Activated CD4-positive, CD25-positive, alpha-beta regulatory T cell treated with anti-CD3 and anti-CD28 coated beads, Interleukin-2, amount 50 U/mL, for 72 hours (primary cell): ENCODE data around the gene CSAD.
"Not testable (repeated sequence)": the region's sequence is repeated elsewhere in the genome, so short reads cannot be mapped to it uniquely, and the experiment has no call there.

Source experiments
- DNase-seq: peaks from one replicate; pipeline ENCODE4 v3.0.0; 2021

Gene CSAD

DNA sequence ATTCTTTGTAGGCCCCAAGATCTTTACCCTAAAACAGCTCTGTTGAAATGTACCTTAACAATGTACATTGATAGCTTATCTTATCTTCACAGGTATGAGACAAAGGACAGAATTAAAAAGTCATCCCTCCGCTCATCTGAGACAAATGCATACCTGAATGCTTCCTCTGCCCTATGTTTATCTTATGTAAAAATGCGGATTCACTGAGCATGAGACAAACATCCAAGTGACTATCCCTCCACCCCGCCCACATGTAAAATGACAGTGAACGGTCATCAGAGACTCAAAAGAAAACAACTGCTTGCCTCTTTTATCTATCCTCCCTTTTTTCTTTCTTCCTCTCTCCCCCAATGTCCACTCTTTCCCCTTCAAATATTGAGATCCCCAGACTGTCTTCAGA is 37.4 kb downstream of the CSAD start:
- DNase-seq = no peak

DNA sequence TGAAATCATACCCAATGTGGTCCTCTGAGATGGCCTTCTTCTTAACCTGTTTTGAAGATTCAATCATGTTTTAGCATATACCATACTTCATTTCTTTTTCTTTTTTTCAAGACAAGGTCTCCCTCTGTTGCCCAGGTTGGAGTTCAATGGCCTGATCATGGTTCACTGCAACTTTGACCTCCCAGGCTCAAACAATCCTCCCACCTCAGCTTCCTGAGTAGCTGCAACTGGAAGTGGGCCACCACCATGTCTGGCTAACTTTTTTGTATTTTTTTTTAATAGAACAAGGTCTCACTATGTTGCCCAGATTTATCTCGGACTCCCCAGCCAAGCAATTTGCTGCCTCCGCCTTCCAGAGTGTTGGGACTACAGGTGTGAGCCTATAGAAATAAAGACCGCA is 47.0 kb downstream of the CSAD start:
- no peak for DNase-seq

DNA sequence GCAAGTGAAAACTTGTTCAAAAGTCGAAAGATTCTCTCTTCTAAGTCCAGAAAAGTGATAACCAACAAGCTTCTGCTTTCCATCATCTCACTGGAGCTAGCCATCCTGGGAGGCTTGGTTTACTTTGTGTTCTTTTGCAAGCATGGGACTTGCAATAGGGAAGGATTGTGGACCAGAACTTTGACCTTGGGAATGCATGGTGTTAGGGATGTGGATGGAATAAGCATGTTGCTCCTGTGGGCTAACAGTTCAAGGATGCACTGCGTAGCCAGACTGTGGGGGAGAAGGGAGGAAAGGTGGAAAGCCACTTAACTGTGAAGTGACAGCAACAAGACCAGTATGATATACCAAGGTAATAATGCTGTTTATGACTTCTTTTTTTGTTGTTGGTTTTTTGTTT is 48.9 kb downstream of the CSAD start:
- DNase-seq = no peak

DNA sequence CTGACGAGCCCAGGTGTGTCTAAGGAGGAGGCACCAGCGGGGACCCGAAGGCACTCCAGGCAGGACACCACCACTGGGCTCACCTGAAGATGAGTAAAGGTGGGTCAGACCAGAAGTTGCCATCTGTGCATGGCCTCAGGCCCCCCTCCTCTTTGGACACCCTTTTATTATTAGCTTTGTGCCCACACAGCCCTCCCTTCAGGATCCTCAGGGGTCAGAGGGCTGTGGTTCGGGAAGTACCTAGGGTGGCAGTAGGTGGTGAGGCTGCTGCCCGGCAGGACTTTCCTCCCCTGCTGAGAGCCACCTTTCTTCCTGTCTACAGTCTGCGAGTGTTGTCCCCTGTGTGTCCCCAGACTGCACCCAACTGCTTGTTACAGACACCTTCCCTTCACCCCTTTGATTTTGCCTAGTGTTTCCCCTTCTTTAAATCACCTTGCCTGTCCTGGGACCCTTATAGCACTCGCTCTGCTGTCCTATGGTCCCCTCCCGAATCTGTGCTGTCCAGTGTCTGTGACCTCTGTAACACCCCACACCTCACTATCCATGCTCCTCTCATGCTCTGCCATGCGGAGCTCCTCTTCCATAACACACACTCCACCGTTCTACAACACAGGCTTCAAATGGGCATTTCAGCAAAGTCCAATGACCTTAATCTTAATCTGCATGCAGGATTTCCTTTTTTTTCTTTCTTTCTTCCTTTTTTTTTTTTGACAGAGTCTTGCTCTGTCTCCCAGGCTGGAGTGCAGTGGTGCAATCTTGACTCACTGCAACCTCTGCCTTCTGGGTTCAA is 51.8 kb downstream of the CSAD start:
- no peak for DNase-seq

DNA sequence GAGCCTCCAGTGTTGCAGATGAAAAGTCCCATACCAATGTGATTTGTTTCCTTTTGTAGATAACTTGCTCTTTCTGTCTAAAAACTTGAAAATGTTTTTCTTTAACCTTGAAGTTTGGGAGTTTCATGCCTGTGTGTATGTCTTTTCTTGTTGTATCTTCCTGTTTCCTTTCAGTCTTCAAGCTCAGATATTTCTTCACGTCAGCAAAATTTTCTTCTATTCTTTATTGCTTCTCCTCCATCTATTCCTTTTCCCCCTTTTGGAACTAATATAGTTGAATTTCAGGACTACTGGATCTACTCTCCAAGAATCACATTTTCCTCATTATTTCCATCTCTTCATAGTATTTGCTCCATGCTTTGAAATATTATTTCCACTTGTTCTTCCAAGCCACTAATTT is 53.6 kb downstream of the CSAD start:
- DNase-seq = no peak

DNA sequence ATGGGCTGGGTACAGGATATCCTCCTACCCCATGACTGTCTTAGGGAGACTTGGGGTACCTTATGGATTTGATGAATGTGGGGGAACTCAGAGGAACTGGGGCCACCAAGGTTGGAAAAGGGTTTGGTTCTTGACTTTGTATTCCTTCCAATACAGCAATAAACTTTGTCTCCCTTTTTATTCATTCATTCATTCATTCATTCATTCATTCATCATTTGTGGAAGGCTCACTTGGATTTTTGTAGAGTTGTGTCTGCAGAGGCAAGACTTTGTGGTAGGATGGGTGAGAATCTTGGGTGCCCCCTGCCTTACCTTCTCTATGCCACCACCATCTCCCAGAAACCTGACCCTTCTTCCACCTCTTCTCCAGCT is 56.4 kb downstream of the CSAD start:
- no peak for DNase-seq

DNA sequence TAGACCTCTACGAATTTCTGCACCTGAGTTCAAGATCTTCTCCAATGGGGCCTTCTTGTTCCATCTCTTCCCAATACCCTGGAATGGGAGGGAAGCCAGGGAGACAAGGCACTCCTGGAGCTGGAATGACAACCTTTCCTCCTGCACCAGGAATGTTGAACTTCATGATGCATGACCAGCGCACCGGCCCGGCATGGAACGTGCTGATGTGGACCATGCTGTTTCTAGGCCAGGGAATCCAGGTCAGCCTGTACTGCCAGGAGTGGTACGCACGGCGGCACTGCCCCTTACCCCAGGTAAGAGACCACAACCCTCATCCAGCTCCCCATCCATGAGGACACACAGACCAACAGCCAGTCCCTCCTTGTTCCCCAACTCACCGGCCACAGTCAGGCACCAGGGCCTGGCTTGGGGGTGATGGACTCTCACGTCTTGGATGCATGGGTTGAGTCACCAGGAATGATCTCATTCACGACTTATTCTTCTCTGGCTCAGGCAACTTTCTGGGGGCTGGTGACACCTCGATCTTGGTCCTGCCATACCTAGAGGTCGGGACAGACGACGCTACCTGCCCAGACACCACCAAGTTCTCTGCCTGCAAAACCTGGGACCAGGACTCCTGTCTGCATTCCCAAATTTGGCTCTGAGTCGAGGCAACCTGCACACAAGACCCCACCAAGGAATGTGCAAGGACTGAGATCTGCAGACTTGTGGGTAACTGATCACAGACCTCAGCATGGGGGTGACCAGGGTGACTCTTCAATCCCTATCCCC is 57.0 kb downstream of the CSAD start:
- no peak for DNase-seq

DNA sequence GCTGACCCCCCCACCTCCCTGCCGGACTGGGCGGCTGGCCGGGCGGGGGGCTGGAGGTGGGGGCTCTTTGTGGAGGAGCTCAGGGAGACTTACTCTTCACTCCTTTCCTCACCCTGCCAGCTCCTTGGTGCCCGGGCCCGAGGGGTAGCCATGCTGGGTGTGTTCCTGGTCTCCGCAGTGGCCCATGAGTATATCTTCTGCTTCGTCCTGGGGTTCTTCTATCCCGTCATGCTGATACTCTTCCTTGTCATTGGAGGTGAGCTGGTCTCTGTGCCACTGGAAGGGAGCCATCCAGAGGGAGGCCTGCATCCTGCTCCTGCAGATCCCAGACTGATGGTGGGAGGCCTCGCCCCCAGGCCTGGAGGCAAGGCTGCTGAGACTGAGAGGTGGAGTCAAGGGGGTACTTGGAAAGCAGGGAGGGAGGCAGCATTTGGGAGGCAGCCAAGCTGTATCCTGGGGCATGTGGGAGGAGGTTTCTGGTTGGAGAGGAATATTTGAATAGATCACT is 57.7 kb downstream of the CSAD start:
- DNase-seq = no peak

DNA sequence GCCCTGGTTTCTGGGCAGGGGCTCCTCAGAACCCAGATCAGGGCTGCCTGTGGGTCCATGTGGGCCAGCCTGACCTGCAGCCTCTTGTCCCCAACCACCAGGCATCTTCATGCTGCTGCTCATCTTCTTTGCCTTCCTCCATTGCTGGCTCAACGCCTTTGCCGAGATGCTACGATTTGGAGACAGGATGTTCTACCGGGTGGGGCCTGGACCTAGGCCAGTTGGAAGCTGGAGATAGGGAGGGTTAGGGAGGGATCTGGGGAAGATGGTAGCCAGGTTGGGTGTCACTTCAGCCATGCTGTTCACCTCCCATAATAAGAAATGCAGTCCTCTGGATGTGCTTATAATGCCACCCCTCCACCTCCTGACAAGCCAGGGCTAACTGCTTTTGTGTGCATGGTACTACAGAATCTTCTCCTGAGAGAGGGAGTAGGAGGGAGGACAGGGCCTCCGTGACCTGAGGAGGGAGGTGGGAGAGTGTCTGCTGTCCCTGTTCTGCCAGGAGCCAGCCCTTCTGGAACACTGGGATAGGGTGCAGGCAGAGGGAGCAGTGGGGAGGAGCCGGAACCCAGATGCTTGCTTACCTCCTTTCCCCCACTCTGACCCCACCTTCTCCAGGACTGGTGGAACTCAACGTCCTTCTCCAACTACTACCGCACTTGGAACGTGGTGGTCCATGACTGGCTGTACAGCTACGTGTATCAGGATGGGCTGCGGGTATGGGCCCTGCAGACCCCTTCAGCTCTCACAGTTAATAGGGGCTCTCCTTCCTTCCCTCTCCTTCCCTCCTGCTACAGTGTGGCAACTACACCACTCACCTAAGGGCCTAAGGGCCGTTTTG is 59.8 kb downstream of the CSAD start:
- no peak for DNase-seq

DNA sequence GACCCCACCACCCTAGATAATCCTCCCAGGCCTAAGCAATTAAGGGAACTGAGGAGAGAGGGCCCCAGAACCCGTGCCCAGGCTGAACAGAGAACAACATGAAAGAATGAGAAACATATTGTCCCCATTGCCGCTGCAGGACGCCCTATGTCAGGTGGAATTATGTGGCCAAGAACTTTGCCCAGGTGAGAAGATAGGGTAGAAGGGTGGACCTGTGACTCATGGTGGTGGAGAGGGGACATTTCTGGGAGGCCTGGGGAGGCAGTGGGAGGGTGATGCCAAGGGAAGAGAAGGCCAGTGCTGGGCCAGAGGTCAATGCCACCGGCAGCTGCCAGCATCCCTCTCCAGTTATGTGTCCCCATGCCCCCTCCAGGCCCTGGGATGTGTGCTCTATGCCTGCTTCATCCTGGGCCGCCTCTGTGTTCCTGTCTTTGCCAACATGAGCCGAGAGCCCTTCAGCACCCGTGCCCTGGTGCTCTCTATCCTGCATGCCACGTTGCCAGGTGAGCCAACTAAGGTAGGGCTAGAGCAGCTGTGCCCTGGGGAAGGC is 61.9 kb downstream of the CSAD start:
- no peak for DNase-seq

DNA sequence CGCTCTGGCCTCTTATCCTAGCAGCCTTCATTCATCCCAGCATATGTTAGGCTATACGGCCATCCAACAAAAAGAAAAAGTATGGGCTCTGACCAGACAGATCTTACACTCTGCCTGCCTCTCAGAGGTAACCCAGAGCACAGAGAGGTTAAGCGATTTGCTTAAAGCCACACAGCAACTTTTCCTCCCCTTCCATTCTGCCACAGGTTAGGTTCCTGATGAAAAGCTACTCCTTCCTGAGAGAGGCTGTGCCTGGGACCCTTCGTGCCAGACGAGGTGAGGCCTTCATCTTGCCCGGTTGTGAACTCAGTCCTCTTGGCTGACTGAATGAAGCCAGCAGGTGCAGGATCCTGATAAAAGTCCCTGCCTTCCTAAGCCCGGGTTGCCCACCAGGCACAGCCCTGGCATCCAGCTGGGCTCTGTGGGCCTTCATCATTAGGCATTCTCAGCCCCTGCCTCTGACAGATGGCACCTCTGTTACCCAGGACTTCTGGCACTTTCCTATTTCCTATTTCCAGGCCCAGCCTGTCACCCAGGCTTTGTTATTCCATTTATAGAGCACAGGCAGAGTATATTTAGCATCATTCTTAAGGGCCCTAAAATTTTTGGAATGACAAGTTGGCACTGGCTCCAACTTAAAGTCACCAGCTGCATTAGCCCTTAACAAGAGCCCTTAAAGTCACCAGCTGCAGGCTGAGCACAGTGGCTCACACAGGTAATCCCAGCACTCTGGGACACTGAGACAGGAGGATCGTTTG is 64.7 kb downstream of the CSAD start:
- no peak for DNase-seq

DNA sequence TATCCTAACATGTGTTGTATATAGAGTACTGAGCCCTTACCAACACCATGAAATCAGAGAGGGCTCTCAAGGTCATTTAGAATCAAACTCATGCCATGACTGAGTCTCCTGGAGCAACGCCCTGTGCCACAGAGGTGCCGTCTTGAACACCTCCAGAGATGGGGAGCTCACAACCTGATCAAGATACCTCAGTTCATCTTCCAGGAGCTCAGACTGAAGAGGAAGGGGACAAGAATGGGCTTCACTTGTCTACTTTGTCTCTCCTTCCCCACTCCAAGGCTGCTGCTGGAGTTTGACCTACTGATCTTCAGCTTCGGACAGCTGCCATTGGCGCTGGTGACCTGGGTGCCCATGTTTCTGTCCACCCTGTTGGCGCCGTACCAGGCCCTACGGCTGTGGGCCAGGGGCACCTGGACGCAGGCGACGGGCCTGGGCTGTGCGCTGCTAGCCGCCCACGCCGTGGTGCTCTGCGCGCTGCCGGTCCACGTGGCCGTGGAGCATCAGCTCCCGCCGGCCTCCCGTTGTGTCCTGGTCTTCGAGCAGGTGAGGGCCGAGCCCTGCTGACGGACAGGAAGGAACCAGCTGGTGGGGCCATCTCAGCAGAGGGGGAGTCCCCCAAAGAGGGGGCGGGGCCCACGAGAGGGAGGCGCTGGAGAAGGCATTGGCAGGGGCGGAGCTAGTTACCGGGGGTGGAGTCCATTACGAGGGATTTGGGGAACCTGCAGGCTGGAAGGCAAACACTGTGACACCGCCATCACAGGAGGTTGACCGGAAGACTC is 65.4 kb downstream of the CSAD start:
- DNase-seq = no peak

DNA sequence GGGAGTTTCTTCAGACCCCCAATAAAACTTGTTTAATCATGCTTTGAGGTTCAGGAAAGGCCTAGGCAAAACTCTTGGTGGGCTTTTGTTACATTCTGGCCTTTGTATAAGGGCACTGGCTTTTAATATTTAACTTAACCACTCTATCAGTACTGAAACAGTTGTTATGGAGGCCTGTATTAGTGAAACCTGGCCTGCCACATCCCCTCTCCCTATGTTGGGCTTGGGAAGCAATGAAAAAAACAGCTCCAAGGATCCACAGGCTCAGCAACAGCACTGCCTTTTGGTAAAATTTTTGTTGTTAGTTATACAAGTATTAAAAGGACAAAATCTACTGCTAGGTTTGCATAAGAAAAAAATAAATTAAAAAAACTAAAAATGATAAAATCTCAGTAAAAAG is 66.8 kb downstream of the CSAD start:
- DNase-seq = no peak

DNA sequence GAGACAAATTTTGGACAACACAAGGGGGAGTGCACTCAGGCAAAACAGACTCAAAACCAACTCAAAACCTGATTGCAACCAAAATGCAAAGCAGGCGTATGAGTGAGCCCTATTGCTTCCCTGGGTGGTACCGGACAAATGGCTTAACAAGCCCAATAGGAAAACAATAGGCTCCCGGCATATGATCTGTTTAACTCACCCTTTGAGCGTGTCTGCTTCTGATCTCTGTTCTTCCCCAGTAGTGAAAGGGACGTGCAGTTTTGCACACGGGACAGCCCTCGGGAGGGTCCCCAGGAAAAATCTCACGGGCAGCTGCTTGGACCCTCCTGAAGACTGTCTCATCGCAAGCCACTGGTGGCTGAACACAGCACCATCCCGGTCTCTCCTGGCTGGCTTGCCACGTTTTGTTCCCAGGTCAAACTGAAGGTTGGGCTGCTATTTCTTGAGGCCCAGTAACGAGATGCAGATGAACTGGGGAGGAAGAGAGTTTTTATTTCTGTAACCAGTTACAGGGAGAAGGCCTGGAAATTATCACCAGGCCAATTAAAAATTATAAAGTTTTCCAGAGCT is 67.5 kb downstream of the CSAD start:
- no peak for DNase-seq

DNA sequence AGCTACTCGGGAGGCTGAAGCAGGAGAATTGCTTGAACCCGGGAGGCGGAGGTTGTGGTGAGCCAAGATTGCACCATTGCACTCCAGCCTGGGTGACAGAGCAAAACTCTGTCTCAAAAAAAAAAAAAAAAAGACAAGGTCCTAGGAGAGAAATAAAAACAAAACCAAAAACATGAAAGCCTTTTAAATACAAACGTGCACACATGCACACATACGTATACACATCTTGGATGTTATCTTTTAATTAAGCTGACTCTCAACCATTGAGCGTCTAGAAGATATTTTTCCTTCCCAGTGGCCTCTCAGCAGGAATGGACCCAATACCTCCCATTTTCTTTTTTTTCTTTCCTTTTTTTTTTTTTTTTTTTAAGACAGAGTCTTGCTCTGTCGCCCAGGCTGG is 68.3 kb downstream of the CSAD start:
- DNase-seq = not testable (repeated sequence)
